CD4-positive, alpha-beta T cell (primary cell): Measurements from ENCODE around the gene TENT5A. TPM values are rescaled to one million over a fixed set of nuclear protein-coding genes. Genes with fewer than 3 reads are reported as not detected.

Source experiments
- ATAC-seq: fragments of 200-7000 bp; cut with Tn5 transposase; one replicate; pipeline ENCODE4 v1.10.0; 2022; ENCODE audit warnings: mild to moderate bottlenecking; ENCODE audit not compliant: poor library complexity
- CTCF ChIA-PET: fragments of 350-600 bp; sonication (Branson Sonifier 250); formaldehyde crosslinking; loops from one replicate; lab custom pipeline; 2021; ENCODE audit warnings: antibody characterized with exemption, inconsistent platforms; lab: Charles Lee
- POLR2A ChIA-PET: fragments of 350-600 bp; sonication (Branson Sonifier 250); formaldehyde crosslinking; loops from one replicate; lab custom pipeline; 2021; ENCODE audit warnings: antibody characterized with exemption, inconsistent platforms; lab: Charles Lee
- DNase-seq, 14 experiments: peaks; one replicate each; pipeline ENCODE4 v3.0.0-alpha.2; 2013 to 2020; ENCODE audit warnings: mixed read lengths in 2 of 14
- H3K27ac ChIP-seq, 2 donors: one replicate each; pipeline versions ENCODE4 v1.5.1 to v1.7.0; 2013; ENCODE audit warnings: low read length in 2 of 2, low read depth in 1 of 2, mild to moderate bottlenecking in 1 of 2
- H3K27me3 ChIP-seq, 2 experiments: 1 replicate in 1 of 2; 2 replicates in 1 of 2; pipeline versions ENCODE4 v1.6.1 to v1.7.0; 2013; ENCODE audit warnings: low read length in 2 of 2, control low read depth in 1 of 2, mild to moderate bottlenecking in 1 of 2, moderate library complexity in 1 of 2; ENCODE audit not compliant: insufficient read depth in 2 of 2, control insufficient read depth in 1 of 2
- H3K36me3 ChIP-seq: one replicate; pipeline ENCODE4 v1.6.1; 2013; ENCODE audit warnings: low read length, control low read depth; ENCODE audit not compliant: insufficient read depth
- H3K4me1 ChIP-seq: one replicate; pipeline ENCODE4 v1.6.1; 2013; ENCODE audit warnings: low read length, control low read depth; ENCODE audit not compliant: insufficient read depth
- H3K4me3 ChIP-seq: one replicate; pipeline ENCODE4 v1.5.1; 2013; ENCODE audit warnings: mild to moderate bottlenecking, low read length, moderate library complexity
- H3K9me3 ChIP-seq, 2 experiments: 1 replicate in 1 of 2; 2 replicates in 1 of 2; pipeline versions ENCODE4 v1.6.1 to v1.7.0; 2013; ENCODE audit warnings: low read length in 2 of 2, mild to moderate bottlenecking in 2 of 2, control low read depth in 1 of 2, moderate library complexity in 1 of 2; ENCODE audit not compliant: control insufficient read depth in 1 of 2, insufficient read depth in 1 of 2
- H3K27ac Mint-ChIP-seq: one replicate; pipeline ENCODE4 v1.8.0; 2020; ENCODE audit warnings: mixed read lengths
- H3K27me3 Mint-ChIP-seq: one replicate; pipeline ENCODE4 v1.8.0; 2021; ENCODE audit warnings: mixed read lengths
- H3K36me3 Mint-ChIP-seq: one replicate; pipeline ENCODE4 v1.8.0; 2021; ENCODE audit warnings: low read depth, mixed read lengths
- H3K4me1 Mint-ChIP-seq: one replicate; pipeline ENCODE4 v1.8.0; 2021; ENCODE audit warnings: low read depth, mixed read lengths
- H3K4me3 Mint-ChIP-seq: one replicate; pipeline ENCODE4 v1.8.0; 2020; ENCODE audit warnings: mild to moderate bottlenecking, mixed read lengths
- H3K9me3 Mint-ChIP-seq: one replicate; pipeline ENCODE4 v1.8.0; 2020; ENCODE audit warnings: mixed read lengths
- CTCF ChIP-seq: fragments of 200-600 bp; IDR thresholded peaks from one replicate; pipeline ENCODE4 v1.8.0; 2022; ENCODE audit warnings: antibody characterized with exemption, mild to moderate bottlenecking
- intact Hi-C, 2 experiments: fragments of 100-400 bp; cut with DNase I in 1 of 2; cut with micrococcal nuclease in 1 of 2; formaldehyde crosslinking; loops; one replicate each; pipeline versions ENCODE4 v1.15.1 to v1.9.0; 2023 to 2025; cut with DNase I, micrococcal nuclease
- total RNA-seq, 174 experiments: library from RNA in 2 of 174; stranded (reverse) in 2 of 174; gene quantifications; one replicate each; pipeline ENCODE4 v1.2.3 and lab custom pipeline; 2021 to 2026

The TENT5A gene
- total RNA-seq, 2 experiments from 2014 or later = 6.3 to 6.7 TPM

- Mint-ChIP-seq H3K36me3 (peaks cover 15% of the 10 kb centered on the region), H3K9me3 (no peaks in the 10 kb centered on the region), H3K4me1 (peaks cover 37% of the 10 kb centered on the region), H3K27ac (peak overlapping the region; percentile 89), H3K27me3 (no peaks in the 10 kb centered on the region), H3K4me3 (peak overlapping the region; percentile 98)
- ATAC-seq = peak; percentile 22
- H3K4me3 ChIP-seq = peak overlapping the region; percentile 92
- H3K27ac ChIP-seq = peak overlapping the region; percentile 62 to 82
- intact Hi-C loops = loop anchor here (1.0 to 10.0 kb wide), 11 partner anchors 492 to 1978 kb away; partner anchors contain the start of genes BCKDHB (in 1 of the 2), IBTK (in 1 of the 2) and TTK (in 1 of the 2)
- TF ChIP-seq CTCF = no peak
- peaks cover 0 to 11% of the 10 kb centered on the region in 2 experiments for H3K9me3 ChIP-seq
- peak; percentile 35 to 85 (median 64) for DNase-seq
- H3K27me3 ChIP-seq = no peaks in the 10 kb centered on the region
- no peaks in the 10 kb centered on the region for H3K36me3 ChIP-seq
- ChIA-PET POLR2A (interaction anchor here (0.8 to 3.2 kb wide), 10 partner anchors 13 to 1752 kb away, joined by 3 to 26 read pairs (median 5); partner anchors contain the start of genes BCKDHB, DOP1A, IBTK and TTK), CTCF (interaction anchor here (0.7 to 1.8 kb wide), 10 partner anchors 13 to 1804 kb away, joined by 3 to 5 read pairs (median 4); partner anchors contain the start of genes BCKDHB, DOP1A and TTK)
- peaks cover 26% of the 10 kb centered on the region for H3K4me1 ChIP-seq
Observed at GRCh38 chr6:81752921-81753710, 635 bp upstream of the TENT5A start.

- Histone ChIP-seq H3K9me3 (peaks cover 0 to 11% of the 10 kb centered on the region in 2 experiments), H3K4me1 (peaks cover 26% of the 10 kb centered on the region), H3K36me3 (no peaks in the 10 kb centered on the region), H3K4me3 (peak overlapping the region; percentile 92), H3K27me3 (no peaks in the 10 kb centered on the region), H3K27ac (peak overlapping the region in 1 of 2 donors; percentile 53)
- ChIA-PET CTCF (no interaction called here), POLR2A (interaction anchor here (0.9 to 3.2 kb wide), 4 partner anchors 9 to 1645 kb away, joined by 3 to 26 read pairs (median 4); partner anchors contain the start of genes BCKDHB and UBE3D)
- H3K4me1 Mint-ChIP-seq = peaks cover 37% of the 10 kb centered on the region
- H3K4me3 Mint-ChIP-seq = peak overlapping the region; percentile 98
- DNase-seq = peak in 13 of 14 experiments; percentile 1 to 58 (median 21)
- intact Hi-C loops = loop anchor here (1.0 to 10.0 kb wide), 10 partner anchors 493 to 1977 kb away; partner anchors contain the start of genes BCKDHB (in 1 of the 2), IBTK (in 1 of the 2) and TTK (in 1 of the 2)
- H3K36me3 Mint-ChIP-seq = peaks cover 15% of the 10 kb centered on the region
- peak overlapping the region; percentile 89 for H3K27ac Mint-ChIP-seq
- H3K9me3 Mint-ChIP-seq = no peaks in the 10 kb centered on the region
- no peak for ATAC-seq
- H3K27me3 Mint-ChIP-seq = no peaks in the 10 kb centered on the region
- TF ChIP-seq CTCF = no peak
Observed at GRCh38 chr6:81751388-81752083, 945 bp downstream of the TENT5A start.
